ENCODE data around the gene VGLL3.

DNA sequence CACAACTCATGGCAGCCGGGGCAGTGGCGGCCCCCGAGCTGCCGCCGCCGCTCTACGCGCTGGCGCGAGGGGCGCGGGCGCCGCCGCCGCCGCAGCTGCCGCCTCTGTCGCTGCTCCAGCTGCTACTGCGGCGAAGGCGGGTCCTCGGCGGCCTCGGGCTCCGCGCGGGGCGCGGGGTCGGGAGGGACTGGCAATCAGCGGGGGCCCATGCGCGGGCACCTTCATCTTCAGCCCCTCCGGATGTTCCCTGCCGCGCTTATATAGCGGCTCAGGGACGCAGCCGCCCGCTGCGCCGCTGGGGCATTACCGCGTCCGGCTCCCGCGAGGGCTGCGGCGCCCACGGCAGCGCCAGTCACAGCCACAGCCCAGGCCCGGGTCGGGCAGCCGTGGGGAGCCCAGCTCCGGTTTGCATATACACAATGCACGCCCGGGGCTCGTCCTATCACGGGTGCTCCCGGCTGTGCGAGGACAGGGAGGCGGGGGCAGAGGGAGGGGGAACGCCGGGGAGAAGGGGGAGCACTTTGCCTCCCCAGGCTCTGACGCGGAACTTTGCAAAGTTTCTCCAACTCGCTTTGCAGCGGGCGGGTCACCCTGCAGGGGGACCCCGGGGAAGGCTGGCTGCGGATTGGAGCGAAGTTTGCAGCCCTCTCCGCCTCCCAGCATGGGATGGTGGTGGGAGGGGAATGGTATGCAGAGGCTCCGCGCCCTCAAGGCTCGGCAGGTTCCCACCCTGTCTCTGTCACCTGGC lies at the start of gene VGLL3:
- TF ChIP-seq, protein P1, sequence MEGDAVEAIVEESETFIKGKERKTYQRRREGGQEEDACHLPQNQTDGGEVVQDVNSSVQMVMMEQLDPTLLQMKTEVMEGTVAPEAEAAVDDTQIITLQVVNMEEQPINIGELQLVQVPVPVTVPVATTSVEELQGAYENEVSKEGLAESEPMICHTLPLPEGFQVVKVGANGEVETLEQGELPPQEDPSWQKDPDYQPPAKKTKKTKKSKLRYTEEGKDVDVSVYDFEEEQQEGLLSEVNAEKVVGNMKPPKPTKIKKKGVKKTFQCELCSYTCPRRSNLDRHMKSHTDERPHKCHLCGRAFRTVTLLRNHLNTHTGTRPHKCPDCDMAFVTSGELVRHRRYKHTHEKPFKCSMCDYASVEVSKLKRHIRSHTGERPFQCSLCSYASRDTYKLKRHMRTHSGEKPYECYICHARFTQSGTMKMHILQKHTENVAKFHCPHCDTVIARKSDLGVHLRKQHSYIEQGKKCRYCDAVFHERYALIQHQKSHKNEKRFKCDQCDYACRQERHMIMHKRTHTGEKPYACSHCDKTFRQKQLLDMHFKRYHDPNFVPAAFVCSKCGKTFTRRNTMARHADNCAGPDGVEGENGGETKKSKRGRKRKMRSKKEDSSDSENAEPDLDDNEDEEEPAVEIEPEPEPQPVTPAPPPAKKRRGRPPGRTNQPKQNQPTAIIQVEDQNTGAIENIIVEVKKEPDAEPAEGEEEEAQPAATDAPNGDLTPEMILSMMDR (IDR thresholded peaks at IDR 0.05), result no peak
- no peak for TF ChIP-seq EZH2 (IDR thresholded peaks at IDR 0.05; ENCODE audit: borderline replicate concordance, insufficient read depth, low read depth, low read length, poor library complexity, severe bottlenecking)
